Motor neuron (in vitro differentiated cells): ENCODE data around the gene SUV39H1. TPM values are rescaled to one million over a fixed set of nuclear protein-coding genes. Genes with fewer than 3 reads are reported as not detected.

Experiments used
- ATAC-seq, 8 experiments: fragments of 200-7000 bp; cut with Tn5 transposase; replicated peaks in 6 of 8; 2 replicates each; pipeline ENCODE4 v1.8.0; 2021; ENCODE audit warnings: mild to moderate bottlenecking in 8 of 8, moderate library complexity in 8 of 8
- H3K27ac ChIP-seq, 2 donors: fragments of 250-450 bp; sonication (Bioruptor Pico); 2 replicates each; pipeline ENCODE4 v1.9.0; 2021; ENCODE audit warnings: antibody characterized with exemption in 2 of 2, mild to moderate bottlenecking in 2 of 2, moderate library complexity in 1 of 2
- H3K4me1 ChIP-seq, 2 donors: fragments of 250-450 bp; sonication (Bioruptor Pico); replicated peaks in 1 of 2; 2 replicates each; pipeline ENCODE4 v1.6.1; 2021; ENCODE audit warnings: antibody characterized with exemption in 2 of 2, mild to moderate bottlenecking in 2 of 2, moderate library complexity in 1 of 2
- H3K4me3 ChIP-seq, 5 donors: fragments of 250-450 bp; sonication (Bioruptor Pico); 2 replicates each; pipeline ENCODE4 v1.9.0; 2021; ENCODE audit warnings: antibody characterized with exemption in 5 of 5, mild to moderate bottlenecking in 5 of 5, moderate library complexity in 4 of 5
- WGBS, 10 experiments: fragments of 450-650 bp; shearing (Covaris generic); methylation state at CpG; one replicate each; pipeline ENCODE4 v1.0.0; 2022; 5-methylcytosine and 5-hydroxymethylcytosine counted together
- in situ Hi-C, 9 experiments: fragments of 400-800 bp; cut with MboI; loops; one replicate each; pipeline ENCODE4 v1.15.0; 2021; ENCODE audit warnings: low sequenced_read_pairs in 9 of 9, low pct_unique_long_range_greater_than_20kb in 2 of 9; ENCODE audit not compliant: unreplicated experiment in 9 of 9
- total RNA-seq, 8 experiments: library from RNA; unstranded; fragments of 300-600 nt; gene quantifications; 2 replicates each; pipeline versions ENCODE4 v1.2.3 to v1.2.4, GENCODE V29; 2022

Gene SUV39H1
- total RNA-seq, 8 experiments from 2014 or later: 1.8 to 9.8 (median 3.0) TPM

DNA sequence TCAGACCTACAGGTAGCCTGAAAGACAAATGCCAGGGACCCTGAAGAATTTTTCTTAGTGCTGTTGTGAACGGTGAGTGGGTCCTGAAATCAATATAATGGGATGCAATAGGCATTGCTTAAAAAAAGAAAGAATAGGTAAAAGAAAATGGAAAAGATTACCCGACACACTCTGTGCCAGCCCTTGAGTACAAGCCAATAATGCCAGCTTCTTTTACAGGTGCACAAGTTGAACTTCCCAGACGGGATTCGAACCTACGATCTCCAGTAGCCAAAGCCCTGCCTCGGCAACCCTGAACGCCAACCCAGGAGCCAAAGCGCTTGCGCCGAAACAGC lies 40.3 kb downstream of the SUV39H1 start:
- peak overlapping the region; percentile 72 to 84 for H3K27ac ChIP-seq
- 0 to 18% methylated on average over 1 to 3 of the region's 10 CpGs; no CpG with 5 or more reads in 8 of the 10 experiments for WGBS, 10 experiments

DNA sequence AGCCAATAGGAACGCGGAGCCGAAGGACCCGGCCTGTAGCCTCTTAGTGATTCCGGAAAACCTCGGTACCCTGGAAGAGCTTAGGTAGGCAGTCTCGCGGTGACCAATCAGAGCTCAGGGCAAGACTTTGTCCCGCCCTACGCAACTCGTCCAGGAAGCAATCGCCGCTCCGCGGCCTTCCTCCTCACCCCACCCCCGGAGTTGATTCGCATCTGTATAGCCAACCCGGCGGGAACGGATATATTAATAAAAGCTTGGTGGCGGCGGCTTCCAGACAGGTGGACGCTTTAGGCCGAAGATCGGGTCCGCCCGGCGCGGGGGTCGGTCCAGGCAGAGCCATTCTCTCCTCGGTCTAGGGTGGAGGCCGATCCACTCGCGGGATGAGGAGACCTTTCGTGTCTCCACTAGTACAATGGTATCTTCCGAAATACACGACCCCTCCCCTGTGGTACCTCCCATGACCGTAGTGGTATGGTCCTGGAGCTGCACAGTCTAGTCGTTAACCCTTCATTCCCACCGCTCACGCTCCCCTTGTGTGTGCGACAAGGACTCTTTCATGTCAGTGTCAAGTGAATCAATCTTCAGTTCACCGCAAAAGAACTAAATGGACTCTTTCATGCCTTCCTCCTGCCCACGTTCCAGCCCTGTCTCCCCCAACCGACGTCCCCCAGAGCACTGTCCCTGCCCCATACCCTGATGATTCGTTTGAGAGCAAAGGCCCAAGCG lies 40.8 kb downstream of the SUV39H1 start:
- peak; percentile 97 to 98 (median 98) for ATAC-seq
- 7 to 41% (median 40%) methylated on average over 2 to 4 of the region's 48 CpGs; no CpG with 5 or more reads in 7 of the 10 experiments for WGBS, 10 experiments
- H3K4me1 ChIP-seq: peaks cover 7 to 10% of the 10 kb centered on the region in 2 donors
- in situ Hi-C loops: no loop called here
- peak overlapping the region; percentile 98 to 99 for H3K27ac ChIP-seq
- peak overlapping the region; percentile 66 to 97 (median 77) for H3K4me3 ChIP-seq

More for the DNA sequence above, 40.3 kb downstream of the SUV39H1 start:
- ATAC-seq: no peak
- Histone ChIP-seq H3K4me3 (peak overlapping the region; percentile 32 to 97 (median 77)), H3K4me1 (peaks cover 7 to 10% of the 10 kb centered on the region in 2 donors)
- in situ Hi-C loops: no loop called here

DNA sequence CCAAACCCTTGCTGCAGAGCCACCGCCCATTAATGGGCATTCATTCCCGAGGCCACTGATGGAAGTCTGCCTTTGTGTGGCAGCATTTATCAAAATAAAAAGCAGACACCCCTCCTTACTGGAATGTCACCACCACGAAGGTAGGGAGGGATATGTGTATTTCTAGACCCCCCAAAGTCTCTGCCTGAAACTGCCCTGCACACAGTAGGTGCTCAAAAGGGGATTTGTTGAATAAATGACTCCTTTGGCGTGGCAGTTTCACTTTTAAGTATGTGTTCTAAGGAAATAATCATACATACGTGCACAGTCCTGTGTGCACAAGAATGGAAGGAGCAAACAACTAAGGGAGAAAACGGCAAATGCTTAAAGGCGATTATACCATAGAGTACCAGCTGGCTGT lies 41.4 kb downstream of the SUV39H1 start:
- Histone ChIP-seq H3K4me1 (peaks cover 7 to 10% of the 10 kb centered on the region in 2 donors), H3K4me3 (peak overlapping the region; percentile 66 to 97 (median 77)), H3K27ac (peak overlapping the region; percentile 98 to 99)
- no peak for ATAC-seq
- in situ Hi-C loops: no loop called here
- WGBS, 10 experiments: 0 to 100% (median 72%) methylated on average over 1 to 3 of the region's 7 CpGs; no CpG with 5 or more reads in 6 of the 10 experiments

DNA sequence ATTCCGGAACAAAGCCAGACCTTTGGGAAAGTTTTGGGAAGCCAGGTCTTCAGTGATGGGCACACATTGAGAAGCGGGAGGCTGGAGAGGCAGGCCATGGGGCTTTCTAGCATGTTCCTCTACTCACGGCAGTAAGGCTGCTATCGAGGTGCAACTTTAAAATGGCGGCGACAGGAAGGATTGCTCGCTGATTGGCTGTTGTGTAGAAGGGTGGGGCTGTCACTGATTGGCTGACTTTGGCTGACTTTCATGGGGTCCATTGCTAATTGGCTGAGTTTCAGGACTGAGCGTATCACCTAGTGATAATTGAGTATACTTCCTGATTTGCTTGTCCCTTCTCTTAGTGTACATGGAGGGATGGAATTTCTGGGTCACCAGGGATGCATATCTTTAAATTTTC lies 45.3 kb downstream of the SUV39H1 start:
- no peak overlapping the region for H3K4me3 ChIP-seq
- 71 to 100% (median 87%) methylated on average over 1 to 8 of the region's 8 CpGs; no CpG with 5 or more reads in 6 of the 10 experiments for WGBS, 10 experiments
- H3K27ac ChIP-seq: no peak overlapping the region
- H3K4me1 ChIP-seq: peaks cover 7 to 10% of the 10 kb centered on the region in 2 donors
- ATAC-seq: no peak
- in situ Hi-C loops: no loop called here

DNA sequence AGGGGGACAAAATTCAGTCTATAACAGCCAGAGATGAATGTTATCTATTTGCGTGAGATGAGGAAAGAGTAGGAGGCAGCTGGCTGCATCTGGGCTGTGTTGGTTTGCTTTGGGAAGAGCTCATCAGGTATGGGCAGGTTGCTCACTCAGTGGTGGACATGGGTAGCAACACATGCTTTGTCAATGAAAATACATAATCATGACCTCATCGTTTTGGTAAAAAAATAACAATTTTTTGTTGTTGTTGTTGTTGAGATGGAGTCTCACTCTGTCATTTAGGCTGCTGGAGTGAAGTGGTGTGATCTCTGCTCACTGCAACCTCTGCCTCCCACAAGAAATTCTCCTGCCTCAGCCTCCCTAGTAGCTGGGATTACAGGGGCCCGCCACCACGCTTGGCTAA lies 48.7 kb downstream of the SUV39H1 start:
- in situ Hi-C loops: no loop called here
- WGBS, 10 experiments: 0 to 40% methylated on average over 1 to 4 of the region's 4 CpGs; no CpG with 5 or more reads in 8 of the 10 experiments
- H3K4me3 ChIP-seq: no peak overlapping the region
- no peaks in the 10 kb centered on the region for H3K4me1 ChIP-seq
- no peak for ATAC-seq
- H3K27ac ChIP-seq: no peak overlapping the region

DNA sequence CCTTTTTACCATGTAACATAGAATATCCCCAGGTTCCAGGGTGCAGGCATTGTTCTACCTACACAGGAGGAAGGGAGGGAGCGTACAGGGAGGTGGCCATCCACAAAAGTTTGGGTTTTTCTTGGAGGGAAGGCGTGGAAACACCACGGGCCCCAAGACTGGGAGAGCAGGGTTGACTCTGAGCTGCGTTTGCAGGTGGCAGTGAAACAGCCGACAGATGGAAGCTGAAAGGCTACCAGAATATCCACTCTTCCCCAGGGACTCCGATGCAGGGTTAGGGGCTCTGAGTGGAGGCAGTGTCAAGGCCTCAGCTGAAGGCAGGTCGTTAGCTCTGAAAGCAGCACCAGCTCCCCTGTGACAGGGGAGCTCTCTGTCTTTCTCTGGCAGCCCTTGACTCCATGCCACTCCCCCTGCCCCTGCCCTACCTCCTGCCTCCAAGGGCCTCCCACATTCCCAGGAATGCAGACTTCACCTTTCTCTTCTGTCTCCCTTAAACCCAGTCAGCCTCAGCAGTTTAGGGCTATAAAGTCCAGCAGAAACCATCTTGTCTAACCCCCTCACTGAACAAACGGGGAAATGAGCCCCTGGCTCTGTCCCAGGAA lies 51.0 kb downstream of the SUV39H1 start:
- no peak for ATAC-seq
- H3K4me3 ChIP-seq: no peak overlapping the region
- in situ Hi-C loops: no loop called here
- no peak overlapping the region for H3K27ac ChIP-seq
- no peaks in the 10 kb centered on the region for H3K4me1 ChIP-seq
- WGBS, 10 experiments: 18 to 100% methylated on average over 1 to 4 of the region's 8 CpGs; no CpG with 5 or more reads in 8 of the 10 experiments

DNA sequence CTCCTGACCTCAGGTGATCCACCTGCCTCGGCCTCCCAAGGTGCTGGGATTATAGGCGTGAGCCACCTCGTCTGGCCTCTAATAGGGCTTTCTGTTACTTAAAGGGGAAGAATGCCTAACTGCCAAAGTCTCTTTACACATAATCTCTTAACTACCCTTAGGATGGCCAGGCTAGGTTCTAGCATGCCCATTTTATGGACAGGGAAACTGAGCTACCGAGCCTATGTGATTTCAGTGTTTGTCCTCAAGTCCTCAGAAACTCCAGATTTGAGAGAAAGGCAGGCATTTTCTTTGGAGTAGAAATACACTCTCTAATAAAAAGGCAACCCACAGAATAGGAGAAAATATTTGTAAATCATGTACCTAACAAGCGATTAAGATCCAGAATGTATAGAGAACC lies 52.6 kb downstream of the SUV39H1 start:
- in situ Hi-C loops: no loop called here
- H3K27ac ChIP-seq: no peak overlapping the region
- WGBS, 10 experiments: 25 to 85% methylated on average over 2 of the region's 5 CpGs; no CpG with 5 or more reads in 8 of the 10 experiments
- no peak overlapping the region for H3K4me3 ChIP-seq
- H3K4me1 ChIP-seq: no peaks in the 10 kb centered on the region
- no peak for ATAC-seq

DNA sequence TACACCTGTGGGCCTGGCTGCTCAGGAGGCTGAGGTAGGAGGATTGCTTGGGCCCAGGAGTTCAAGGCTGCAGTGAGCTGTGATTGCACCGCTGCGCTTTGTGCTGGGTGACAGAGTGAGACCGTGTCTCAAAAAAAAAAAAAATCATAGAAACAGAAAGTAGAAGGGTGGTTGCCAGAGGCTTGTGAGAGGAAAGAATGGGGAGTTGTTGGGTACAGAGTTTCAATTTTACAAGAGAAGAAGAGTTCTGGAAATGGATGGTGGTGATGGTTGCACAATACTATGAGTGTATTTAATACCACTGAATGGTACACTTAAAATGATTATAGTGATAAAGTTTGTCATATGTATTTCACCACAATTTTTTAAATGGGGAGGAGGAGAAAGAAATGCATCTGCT lies 54.8 kb downstream of the SUV39H1 start:
- no peaks in the 10 kb centered on the region for H3K4me1 ChIP-seq
- ATAC-seq: no peak
- WGBS, 10 experiments: 17% methylated on average over 1 of the region's 3 CpGs; no CpG with 5 or more reads in 9 of the 10 experiments
- H3K27ac ChIP-seq: no peak overlapping the region
- in situ Hi-C loops: no loop called here
- H3K4me3 ChIP-seq: no peak overlapping the region

DNA sequence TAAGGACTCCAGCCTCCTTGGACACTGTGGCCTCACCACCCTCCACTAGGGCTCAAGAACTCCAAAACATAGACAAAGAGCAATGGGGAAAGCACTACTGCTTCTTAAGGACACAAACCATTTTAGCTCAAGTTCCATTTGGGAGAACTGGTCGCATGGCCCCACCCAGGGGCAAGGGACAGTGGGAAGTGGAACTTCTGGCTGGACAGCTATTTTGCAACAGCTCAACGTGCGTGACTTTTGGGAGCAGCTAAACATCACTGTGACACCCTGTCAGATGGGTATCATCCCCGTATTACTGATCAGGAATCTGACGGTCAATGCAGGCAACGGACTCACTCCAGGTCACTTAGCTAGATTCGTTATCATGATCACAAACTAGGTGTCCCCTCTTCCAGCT lies 56.0 kb downstream of the SUV39H1 start:
- in situ Hi-C loops: no loop called here
- Histone ChIP-seq H3K4me1 (no peaks in the 10 kb centered on the region), H3K4me3 (no peak overlapping the region), H3K27ac (no peak overlapping the region)
- ATAC-seq: no peak
- WGBS, 10 experiments: 57 to 66% methylated on average over 3 to 5 of the region's 7 CpGs; no CpG with 5 or more reads in 8 of the 10 experiments

DNA sequence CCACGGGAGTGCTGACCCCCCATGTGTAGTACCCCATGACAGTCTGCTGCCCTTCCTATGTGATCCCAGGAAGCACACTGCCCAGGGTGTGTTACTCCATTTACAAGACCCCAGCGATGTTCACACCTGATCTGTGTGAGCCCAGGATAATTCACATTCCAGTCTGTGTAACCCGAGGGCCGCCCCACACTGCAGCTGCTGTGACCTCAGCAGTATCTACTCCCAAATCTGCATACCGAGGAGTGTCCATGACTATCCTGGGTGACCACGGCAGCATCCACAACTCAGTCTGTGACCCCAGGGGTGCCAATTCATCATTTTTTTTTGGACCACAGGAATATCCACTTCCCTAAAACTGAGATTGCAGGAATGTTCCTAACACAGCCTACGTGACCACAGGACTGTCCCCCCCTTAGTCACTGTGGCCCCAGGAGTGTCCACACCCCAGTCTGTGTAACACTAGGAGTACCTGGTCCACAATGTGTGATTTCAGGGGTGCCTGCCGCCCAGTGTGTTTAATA lies 57.2 kb downstream of the SUV39H1 start:
- ATAC-seq: peak in 2 of 8 experiments; percentile 21 to 61
- in situ Hi-C loops: no loop called here
- WGBS, 10 experiments: 50 to 100% methylated on average over 1 of the region's 8 CpGs; no CpG with 5 or more reads in 8 of the 10 experiments

DNA sequence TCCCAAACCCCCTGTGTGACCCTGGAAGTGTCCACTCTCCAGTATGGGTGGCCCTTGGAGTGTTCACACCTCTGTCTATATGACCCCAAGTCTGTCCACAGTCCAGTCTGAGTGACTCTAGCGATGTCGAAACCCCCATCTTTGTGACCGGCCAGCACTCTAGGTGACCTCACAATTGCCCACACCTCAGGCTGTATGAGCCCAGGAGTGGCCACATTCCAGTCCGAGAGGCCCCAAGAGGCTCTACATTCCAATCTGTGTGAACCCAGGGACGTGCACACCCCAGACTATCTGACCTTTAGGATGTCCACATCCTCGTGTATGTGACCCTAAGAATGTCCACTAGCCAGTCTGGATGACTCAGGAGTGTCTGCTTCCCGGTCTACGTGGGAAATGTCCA lies 57.7 kb downstream of the SUV39H1 start:
- in situ Hi-C loops: no loop called here
- no peak overlapping the region for H3K4me3 ChIP-seq
- no peaks in the 10 kb centered on the region for H3K4me1 ChIP-seq
- WGBS, 10 experiments: 43% methylated on average over 8 of the region's 8 CpGs; no CpG with 5 or more reads in 9 of the 10 experiments
- ATAC-seq: no peak
- no peak overlapping the region for H3K27ac ChIP-seq

More for the DNA sequence above, 57.2 kb downstream of the SUV39H1 start:
- no peak overlapping the region for H3K27ac ChIP-seq
- no peak overlapping the region for H3K4me3 ChIP-seq
- no peaks in the 10 kb centered on the region for H3K4me1 ChIP-seq
